ENCODE data around the gene CDKN2AIP.
"Not testable (repeated sequence)": the region's sequence is repeated elsewhere in the genome, so short reads cannot be mapped to it uniquely, and the experiment has no call there.

Gene CDKN2AIP

DNA sequence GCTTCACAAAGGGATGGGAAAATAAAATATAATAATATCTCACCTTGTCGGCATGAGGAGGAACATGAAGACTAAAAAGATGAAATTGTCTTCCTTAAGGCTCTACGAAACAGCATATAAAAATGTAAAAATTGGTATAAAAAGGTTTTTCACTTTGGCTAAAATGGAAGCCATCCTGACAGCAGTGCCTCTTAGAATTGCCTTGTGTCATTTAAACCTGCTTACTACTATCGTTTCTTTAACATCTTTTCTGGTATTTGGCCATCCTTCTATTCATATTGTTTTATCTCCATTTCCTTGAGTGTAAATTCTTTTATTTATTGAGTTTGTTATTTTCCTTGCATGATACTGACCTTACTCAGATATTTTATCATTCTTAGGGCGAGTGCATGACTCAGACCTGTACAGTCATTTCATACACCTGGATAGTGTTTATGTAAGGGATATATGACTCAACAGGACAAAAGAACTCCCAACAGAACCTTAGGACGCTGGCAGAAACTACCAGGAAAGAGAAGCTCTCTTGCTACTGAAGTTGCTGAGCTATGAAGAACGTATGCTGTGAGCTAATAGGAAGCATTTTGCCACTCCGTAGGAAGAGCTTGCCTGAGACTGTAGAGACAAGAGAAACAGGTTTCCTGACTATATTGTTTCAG lies 5.8 kb upstream of the CDKN2AIP start:
- no peak overlapping the region for H3K9ac ChIP-seq (ENCODE audit: low read length)
- no peaks in the 10 kb centered on the region for H3K27me3 ChIP-seq (ENCODE audit: control insufficient read depth, insufficient read depth, low read length)
- H3K27ac ChIP-seq (ENCODE audit: low read depth, low read length): no peak overlapping the region
- H3K4me3 ChIP-seq (ENCODE audit: low read length): no peak overlapping the region
- peaks cover 5% of the 10 kb centered on the region for H3K4me1 ChIP-seq (ENCODE audit: control insufficient read depth, insufficient read depth, low read length)
- H3K36me3 ChIP-seq (ENCODE audit: control insufficient read depth, insufficient read depth, low read length): no peaks in the 10 kb centered on the region

DNA sequence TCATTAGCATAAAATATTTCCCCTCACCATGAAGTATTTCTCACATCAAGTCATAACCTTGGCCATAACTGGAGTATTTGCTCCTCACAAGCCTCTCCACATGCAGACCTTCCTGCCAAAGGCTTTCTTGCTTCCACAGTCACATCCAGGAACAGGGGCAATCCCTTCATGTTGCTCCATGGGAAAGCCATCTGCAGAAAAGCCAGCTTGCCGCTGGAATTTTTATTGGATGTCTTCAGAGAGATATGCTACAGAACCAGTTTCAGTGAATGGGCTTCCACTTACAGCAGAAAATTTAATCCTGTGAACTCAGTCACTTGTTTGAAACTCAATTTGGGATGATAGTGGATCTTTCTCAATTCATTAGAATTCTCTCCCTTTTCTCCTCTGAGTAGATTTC lies 3.2 kb upstream of the CDKN2AIP start:
- Histone ChIP-seq H3K27ac (ENCODE audit: low read depth, low read length) (no peak overlapping the region), H3K4me1 (ENCODE audit: control insufficient read depth, insufficient read depth, low read length) (peaks cover 14% of the 10 kb centered on the region), H3K36me3 (ENCODE audit: control insufficient read depth, insufficient read depth, low read length) (peaks cover 3% of the 10 kb centered on the region), H3K9ac (ENCODE audit: low read length) (no peak overlapping the region), H3K27me3 (ENCODE audit: control insufficient read depth, insufficient read depth, low read length) (no peaks in the 10 kb centered on the region), H3K4me3 (ENCODE audit: low read length) (no peak overlapping the region)

DNA sequence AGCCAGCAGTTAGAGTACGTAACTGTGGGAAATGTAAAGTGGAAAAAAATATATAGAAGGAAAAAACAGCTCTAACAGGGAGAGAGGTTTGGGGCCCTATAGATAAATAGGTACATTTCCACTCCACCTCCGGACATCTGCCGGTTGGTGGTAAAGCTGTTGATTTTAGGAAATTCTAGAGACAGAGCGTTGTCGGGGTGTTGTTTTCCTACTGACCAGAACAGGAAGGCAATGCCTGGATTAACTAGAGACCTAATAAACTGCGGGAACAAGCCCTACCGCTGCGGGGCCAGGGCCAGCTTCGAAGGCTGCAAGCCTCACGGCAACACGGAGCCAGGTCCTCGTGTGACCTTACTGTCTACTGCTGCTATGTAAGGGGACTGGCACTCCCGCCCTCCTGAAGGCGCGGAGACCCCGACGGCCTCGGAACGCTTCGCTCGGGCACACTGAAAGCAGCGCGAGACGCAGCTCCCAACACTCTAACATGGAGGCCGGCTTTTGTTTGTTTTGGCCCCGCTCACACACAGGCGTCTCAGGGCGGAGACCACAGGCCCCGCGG lies 702 bp upstream of the CDKN2AIP start:
- Histone ChIP-seq H3K27me3 (ENCODE audit: control insufficient read depth, insufficient read depth, low read length) (no peaks in the 10 kb centered on the region), H3K4me1 (ENCODE audit: control insufficient read depth, insufficient read depth, low read length) (peaks cover 19% of the 10 kb centered on the region), H3K9ac (ENCODE audit: low read length) (peak overlapping the region; percentile 47), H3K36me3 (ENCODE audit: control insufficient read depth, insufficient read depth, low read length) (peaks cover 16% of the 10 kb centered on the region), H3K4me3 (ENCODE audit: low read length) (peak overlapping the region; percentile 94), H3K27ac (ENCODE audit: low read depth, low read length) (peak overlapping the region; percentile 93)

DNA sequence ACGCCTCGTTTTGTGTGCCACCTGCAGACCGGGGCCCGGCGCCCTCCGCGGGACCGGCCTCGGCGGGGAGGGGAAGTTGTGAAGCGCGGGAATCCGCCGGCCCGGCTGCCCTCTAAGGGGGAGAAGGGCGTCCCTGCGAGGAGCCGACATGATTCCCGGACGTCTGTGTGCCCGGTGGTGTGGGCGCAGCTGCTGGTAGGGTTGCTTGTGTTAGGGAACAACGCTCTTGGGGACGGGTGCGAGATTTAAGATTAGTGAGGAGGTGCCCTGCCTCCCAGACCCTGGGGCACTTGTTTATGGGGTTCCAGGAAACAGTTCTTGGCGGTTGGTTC lies 627 bp downstream of the CDKN2AIP start:
- peak overlapping the region; percentile 94 for H3K4me3 ChIP-seq (ENCODE audit: low read length)
- H3K36me3 ChIP-seq (ENCODE audit: control insufficient read depth, insufficient read depth, low read length): peaks cover 20% of the 10 kb centered on the region
- peak overlapping the region; percentile 98 for H3K9ac ChIP-seq (ENCODE audit: low read length)
- no peaks in the 10 kb centered on the region for H3K27me3 ChIP-seq (ENCODE audit: control insufficient read depth, insufficient read depth, low read length)
- H3K4me1 ChIP-seq (ENCODE audit: control insufficient read depth, insufficient read depth, low read length): peaks cover 19% of the 10 kb centered on the region
- H3K27ac ChIP-seq (ENCODE audit: low read depth, low read length): peak overlapping the region; percentile 93

DNA sequence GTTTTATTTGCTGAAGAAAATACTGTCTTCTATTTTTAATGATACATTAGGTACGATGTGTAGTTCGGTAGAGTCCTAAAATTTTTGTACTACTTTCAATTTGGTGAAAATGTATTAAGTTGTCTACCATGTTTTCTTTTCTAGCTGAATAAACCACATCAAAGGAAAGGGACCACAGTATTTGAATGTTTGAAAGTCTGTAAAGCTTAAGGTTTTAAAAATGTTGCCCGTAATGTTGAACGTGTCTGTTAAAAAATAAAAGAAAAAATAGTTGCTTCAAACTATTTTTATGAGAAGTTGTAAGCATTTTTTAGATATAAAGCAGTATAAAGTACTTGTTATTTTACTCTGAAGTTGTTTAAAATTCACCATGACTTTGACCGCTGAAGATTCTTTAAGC lies 3.2 kb downstream of the CDKN2AIP start:
- no peak overlapping the region for H3K9ac ChIP-seq (ENCODE audit: low read length)
- no peak overlapping the region for H3K4me3 ChIP-seq (ENCODE audit: low read length)
- H3K27me3 ChIP-seq (ENCODE audit: control insufficient read depth, insufficient read depth, low read length): no peaks in the 10 kb centered on the region
- H3K4me1 ChIP-seq (ENCODE audit: control insufficient read depth, insufficient read depth, low read length): peaks cover 19% of the 10 kb centered on the region
- peaks cover 20% of the 10 kb centered on the region for H3K36me3 ChIP-seq (ENCODE audit: control insufficient read depth, insufficient read depth, low read length)
- H3K27ac ChIP-seq (ENCODE audit: low read depth, low read length): no peak overlapping the region

DNA sequence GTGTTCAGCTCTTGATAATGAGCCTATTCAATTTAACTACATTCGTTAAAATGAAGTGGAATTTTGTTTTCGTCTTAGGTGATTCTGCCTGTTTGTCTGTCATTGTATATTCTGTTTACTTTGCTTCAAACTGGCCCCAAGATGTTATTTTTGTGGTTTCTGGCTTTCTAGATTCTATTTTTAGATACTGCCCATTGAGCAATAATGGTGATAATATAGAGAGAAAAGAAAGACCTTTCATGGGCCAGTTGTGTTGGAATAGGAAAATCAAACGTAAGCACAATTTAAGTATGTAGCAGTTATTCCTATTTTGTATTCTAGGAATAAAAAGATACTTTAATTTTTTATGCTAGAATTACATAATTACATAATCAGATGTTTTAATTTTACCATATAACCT lies 4.0 kb downstream of the CDKN2AIP start:
- peaks cover 14% of the 10 kb centered on the region for H3K4me1 ChIP-seq (ENCODE audit: control insufficient read depth, insufficient read depth, low read length)
- no peak overlapping the region for H3K4me3 ChIP-seq (ENCODE audit: low read length)
- H3K36me3 ChIP-seq (ENCODE audit: control insufficient read depth, insufficient read depth, low read length): peaks cover 20% of the 10 kb centered on the region
- no peak overlapping the region for H3K27ac ChIP-seq (ENCODE audit: low read depth, low read length)
- no peaks in the 10 kb centered on the region for H3K27me3 ChIP-seq (ENCODE audit: control insufficient read depth, insufficient read depth, low read length)
- H3K9ac ChIP-seq (ENCODE audit: low read length): no peak overlapping the region

DNA sequence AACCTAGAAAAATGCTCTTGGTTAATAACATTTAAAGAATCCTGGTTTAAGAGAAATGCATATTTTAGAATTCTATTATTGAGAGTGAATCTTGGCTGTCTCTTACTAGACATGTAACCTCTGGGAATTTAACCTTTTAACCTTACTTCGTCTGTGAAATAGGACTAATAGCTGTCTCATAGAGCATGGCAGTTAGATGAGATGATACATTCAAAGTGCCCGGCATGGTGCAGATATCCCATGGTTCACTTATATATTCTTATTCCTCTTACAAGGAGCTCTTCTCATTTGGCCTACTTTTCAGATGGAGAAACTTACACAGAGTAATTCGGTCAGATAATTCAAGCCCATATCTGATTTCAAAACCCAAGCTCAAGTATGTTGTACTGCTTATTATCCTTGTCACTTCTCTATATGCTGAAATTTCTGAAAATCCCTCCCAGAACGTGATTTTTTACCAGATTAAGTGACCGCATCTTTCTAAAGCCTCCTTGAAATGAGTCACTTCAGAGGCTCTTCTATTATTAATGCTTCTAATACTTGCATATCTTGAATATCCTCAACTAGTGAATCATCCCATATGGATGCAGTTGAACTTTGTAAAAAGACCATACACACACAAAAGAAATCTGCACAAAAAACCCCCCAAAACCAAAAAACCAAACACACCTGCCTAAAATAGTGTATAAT lies 4.9 kb downstream of the CDKN2AIP start:
- Histone ChIP-seq H3K4me3 (ENCODE audit: low read length) (no peak overlapping the region), H3K4me1 (ENCODE audit: control insufficient read depth, insufficient read depth, low read length) (peaks cover 14% of the 10 kb centered on the region), H3K36me3 (ENCODE audit: control insufficient read depth, insufficient read depth, low read length) (peaks cover 20% of the 10 kb centered on the region), H3K9ac (ENCODE audit: low read length) (no peak overlapping the region), H3K27ac (ENCODE audit: low read depth, low read length) (no peak overlapping the region), H3K27me3 (ENCODE audit: control insufficient read depth, insufficient read depth, low read length) (no peaks in the 10 kb centered on the region)

DNA sequence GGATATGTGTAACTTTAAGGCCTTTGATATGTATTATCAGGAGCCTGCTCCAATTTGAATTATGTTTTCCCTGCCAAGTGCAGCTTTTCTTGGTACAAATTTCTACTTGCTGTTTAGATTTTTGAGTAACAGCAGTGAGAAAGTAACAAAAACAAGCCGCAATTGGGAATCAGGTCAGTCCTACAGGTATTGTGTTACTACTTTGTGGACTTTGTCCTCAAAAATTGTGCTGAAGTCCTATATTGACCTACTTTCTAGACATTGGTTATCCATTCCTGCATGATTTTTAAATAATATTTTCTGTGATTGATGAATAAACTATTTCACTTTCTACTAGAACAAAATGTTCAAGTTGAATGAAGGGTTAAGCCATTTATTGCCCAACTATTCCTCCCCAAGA lies 5.7 kb downstream of the CDKN2AIP start:
- Histone ChIP-seq H3K4me3 (ENCODE audit: low read length) (no peak overlapping the region), H3K27me3 (ENCODE audit: control insufficient read depth, insufficient read depth, low read length) (no peaks in the 10 kb centered on the region), H3K27ac (ENCODE audit: low read depth, low read length) (no peak overlapping the region), H3K9ac (ENCODE audit: low read length) (no peak overlapping the region), H3K4me1 (ENCODE audit: control insufficient read depth, insufficient read depth, low read length) (peaks cover 14% of the 10 kb centered on the region), H3K36me3 (ENCODE audit: control insufficient read depth, insufficient read depth, low read length) (peaks cover 20% of the 10 kb centered on the region)

DNA sequence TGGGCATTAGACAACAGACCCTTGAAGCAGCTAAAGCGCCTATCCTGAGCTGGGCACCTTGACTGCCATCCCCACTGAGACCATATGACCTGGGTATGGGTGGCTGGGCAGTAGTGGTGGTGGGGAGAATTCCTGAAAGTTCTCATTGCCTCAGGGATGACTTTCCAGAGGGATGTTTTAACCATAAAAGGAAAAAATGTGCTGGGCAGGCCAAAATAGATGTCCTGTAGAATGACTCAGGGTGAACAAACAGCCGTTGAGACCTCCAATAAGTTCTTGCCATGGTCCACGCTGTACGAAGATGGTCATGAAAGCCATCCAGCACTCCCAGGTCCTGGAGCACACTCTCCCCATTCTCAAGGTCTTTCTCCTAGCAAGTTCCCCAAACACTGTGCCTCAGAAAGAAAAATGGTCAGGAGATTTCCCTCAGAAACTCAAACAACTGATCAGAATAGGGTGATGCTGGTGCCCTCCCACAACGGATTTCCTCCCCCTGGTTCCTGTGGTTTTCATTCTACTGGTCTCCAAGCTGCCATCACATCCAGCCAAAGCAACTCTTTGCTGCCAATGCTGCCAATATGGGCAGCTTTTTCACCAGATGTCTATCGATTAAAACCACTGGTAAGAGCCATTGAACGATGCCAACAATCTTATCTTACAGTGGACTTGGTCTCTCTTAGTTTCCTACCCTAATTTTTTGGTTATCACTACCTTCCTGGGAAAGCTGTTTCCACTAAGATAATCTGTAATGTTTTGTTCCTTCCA lies 11.2 kb downstream of the CDKN2AIP start:
- Histone ChIP-seq H3K27ac (ENCODE audit: low read depth, low read length) (no peak overlapping the region), H3K36me3 (ENCODE audit: control insufficient read depth, insufficient read depth, low read length) (no peaks in the 10 kb centered on the region), H3K4me1 (ENCODE audit: control insufficient read depth, insufficient read depth, low read length) (no peaks in the 10 kb centered on the region), H3K9ac (ENCODE audit: low read length) (no peak overlapping the region), H3K4me3 (ENCODE audit: low read length) (no peak overlapping the region), H3K27me3 (ENCODE audit: control insufficient read depth, insufficient read depth, low read length) (no peaks in the 10 kb centered on the region)

DNA sequence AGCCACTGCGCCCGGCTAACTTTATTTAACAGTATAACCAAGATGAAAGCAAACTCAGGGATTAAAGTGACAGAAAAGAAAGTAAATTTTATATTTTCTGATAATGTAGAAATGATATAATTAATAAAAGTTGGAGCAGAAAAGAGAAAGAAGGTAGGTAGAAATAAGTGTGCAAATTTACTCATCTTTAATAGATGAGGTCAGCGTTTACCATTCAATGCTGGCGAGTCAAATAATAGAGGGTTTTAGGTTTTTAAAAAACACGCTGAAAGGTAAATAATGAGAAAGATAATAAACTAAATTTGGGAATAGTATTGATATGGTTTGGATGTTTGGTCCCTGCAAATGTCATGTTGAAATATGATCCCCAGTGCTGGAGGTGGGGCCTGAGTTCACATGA lies 13.6 kb downstream of the CDKN2AIP start:
- Histone ChIP-seq H3K36me3 (ENCODE audit: control insufficient read depth, insufficient read depth, low read length) (no peaks in the 10 kb centered on the region), H3K4me1 (ENCODE audit: control insufficient read depth, insufficient read depth, low read length) (no peaks in the 10 kb centered on the region), H3K9ac (ENCODE audit: low read length) (no peak overlapping the region), H3K4me3 (ENCODE audit: low read length) (no peak overlapping the region), H3K27ac (ENCODE audit: low read depth, low read length) (no peak overlapping the region), H3K27me3 (ENCODE audit: control insufficient read depth, insufficient read depth, low read length) (no peaks in the 10 kb centered on the region)

DNA sequence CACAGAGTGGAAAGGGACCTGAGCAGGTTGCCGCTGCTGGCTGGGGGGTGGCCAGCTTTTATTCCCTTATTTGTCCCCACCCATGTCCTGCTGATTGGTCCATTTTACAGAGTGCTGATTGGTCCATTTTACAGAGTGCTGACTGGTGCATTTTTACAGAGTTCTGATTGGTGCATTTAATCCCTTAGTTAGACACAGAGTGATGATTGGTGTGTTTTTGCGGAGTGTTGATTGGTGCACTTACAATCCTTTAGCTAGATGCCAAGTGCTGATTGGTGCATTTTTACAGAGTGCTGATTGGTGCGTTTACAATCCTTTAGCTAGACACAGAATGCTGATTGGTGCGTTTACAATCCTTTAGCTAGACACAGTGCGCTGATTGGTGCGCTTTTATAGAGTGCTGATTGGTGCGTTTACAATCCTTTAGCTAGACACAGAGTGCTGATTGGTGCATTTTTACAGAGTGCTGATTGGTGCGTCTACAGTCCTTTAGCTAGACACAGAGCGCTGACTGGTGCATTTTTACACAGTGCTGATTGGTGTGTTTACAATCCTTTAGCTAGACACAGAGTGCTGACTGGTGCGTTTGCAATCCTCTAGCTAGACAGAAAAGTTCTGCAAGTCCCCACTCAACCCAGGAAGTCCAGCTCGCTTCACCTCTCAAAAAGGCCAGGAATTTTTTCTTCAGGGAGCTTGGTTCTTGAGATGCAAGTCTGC lies 19.6 kb downstream of the CDKN2AIP start:
- H3K36me3 ChIP-seq (ENCODE audit: control insufficient read depth, insufficient read depth, low read length); H3K9ac ChIP-seq (ENCODE audit: low read length); H3K27ac ChIP-seq (ENCODE audit: low read depth, low read length); H3K27me3 ChIP-seq (ENCODE audit: control insufficient read depth, insufficient read depth, low read length); H3K4me1 ChIP-seq (ENCODE audit: control insufficient read depth, insufficient read depth, low read length); H3K4me3 ChIP-seq (ENCODE audit: low read length): not testable (repeated sequence)

DNA sequence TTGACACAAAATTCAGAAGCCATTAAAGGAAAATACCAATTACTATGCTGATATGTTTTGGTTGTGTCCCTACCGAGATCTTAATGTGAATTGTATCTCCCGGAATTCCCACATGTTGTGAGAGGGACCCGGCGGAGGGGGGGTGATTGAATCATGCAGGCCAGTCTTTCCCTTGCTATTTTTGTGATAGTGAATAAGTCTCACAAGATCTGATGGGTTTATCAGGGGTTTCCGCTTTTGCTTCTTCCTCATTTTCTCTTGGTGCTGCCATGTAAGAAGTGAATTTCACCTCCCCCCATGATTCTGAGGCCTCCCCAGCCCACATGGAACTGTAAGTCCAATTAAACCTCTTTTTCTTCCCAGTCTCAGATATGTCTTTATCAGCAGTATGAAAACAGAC lies 21.4 kb downstream of the CDKN2AIP start:
- H3K4me3 ChIP-seq (ENCODE audit: low read length); H3K4me1 ChIP-seq (ENCODE audit: control insufficient read depth, insufficient read depth, low read length); H3K27ac ChIP-seq (ENCODE audit: low read depth, low read length); H3K27me3 ChIP-seq (ENCODE audit: control insufficient read depth, insufficient read depth, low read length); H3K9ac ChIP-seq (ENCODE audit: low read length); H3K36me3 ChIP-seq (ENCODE audit: control insufficient read depth, insufficient read depth, low read length): not testable (repeated sequence)

All from rectal smooth muscle tissue (tissue), 1 donor.